Endothelial cell of hepatic sinusoid (primary cell): Measurements from ENCODE around the gene SMIM7.

Experiments
- in situ Hi-C: cut with HindIII; loops from 2 replicates; pipeline ENCODE4 v1.10.0; 2017; ENCODE audit warnings: low sequenced_read_pairs

Gene SMIM7

DNA sequence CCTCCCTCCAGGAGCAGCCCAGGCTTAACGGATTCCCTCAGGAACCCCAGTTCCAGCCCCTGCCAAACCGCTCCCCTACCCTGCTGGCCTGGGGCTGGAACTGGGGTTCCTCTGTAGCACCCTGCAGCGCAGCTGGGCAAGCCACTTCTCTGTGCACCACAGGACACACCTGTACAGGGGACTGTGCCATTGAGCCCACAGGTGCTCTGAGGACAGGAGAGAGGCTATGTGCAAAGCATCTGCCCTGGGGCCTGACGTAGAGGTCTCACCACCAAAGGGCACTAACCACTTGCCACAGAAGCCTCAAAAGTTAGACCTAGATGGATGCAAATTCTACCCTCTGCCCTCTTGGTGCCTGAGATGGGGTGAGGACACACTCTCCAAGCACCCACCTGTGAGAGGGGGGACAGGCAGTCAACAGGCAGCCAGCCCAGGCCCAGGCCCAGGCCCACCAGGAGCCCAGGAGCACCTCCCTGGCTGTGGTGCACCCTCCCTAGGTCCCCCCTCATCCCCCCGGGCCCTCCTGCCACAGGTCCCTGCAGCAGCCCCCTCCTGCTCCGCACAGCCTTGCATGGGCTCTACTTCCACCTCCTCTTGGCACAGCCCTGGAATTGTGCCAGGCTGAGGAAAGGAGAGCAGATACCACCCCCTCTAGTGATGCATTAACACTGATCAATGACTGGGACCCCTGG lies 60.1 kb downstream of the SMIM7 start:
- in situ Hi-C loops = no loop called here

- in situ Hi-C loops = no loop called here
Observed at GRCh38 chr19:16598848-16599247, 61.1 kb downstream of the SMIM7 start.

- in situ Hi-C loops = no loop called here
Observed at GRCh38 chr19:16596399-16596798, 63.5 kb downstream of the SMIM7 start.
